Activated naive CD4-positive, alpha-beta T cell treated with anti-CD3 and anti-CD28 coated beads, Interleukin-2, amount 50 U/mL, for 24 hours (primary cell): Measurements from ENCODE around the gene MACROD2.
"Not testable (repeated sequence)": the region's sequence is repeated elsewhere in the genome, so short reads cannot be mapped to it uniquely, and the experiment has no call there.

Source experiments
- H3K27ac Mint-ChIP-seq: one replicate; pipeline ENCODE4 v1.8.0; 2021; ENCODE audit warnings: mild to moderate bottlenecking, mixed read lengths
- H3K27me3 Mint-ChIP-seq: one replicate; pipeline ENCODE4 v1.8.0; 2021; ENCODE audit warnings: mixed read lengths
- H3K36me3 Mint-ChIP-seq: one replicate; pipeline ENCODE4 v1.8.0; 2021; ENCODE audit warnings: mixed read lengths
- H3K4me1 Mint-ChIP-seq: one replicate; pipeline ENCODE4 v1.8.0; 2021; ENCODE audit warnings: mixed read lengths
- H3K4me3 Mint-ChIP-seq: one replicate; pipeline ENCODE4 v1.8.0; 2021; ENCODE audit warnings: mild to moderate bottlenecking, mixed read lengths
- H3K9me3 Mint-ChIP-seq: one replicate; pipeline ENCODE4 v1.8.0; 2021; ENCODE audit warnings: mixed read lengths

The MACROD2 gene

DNA sequence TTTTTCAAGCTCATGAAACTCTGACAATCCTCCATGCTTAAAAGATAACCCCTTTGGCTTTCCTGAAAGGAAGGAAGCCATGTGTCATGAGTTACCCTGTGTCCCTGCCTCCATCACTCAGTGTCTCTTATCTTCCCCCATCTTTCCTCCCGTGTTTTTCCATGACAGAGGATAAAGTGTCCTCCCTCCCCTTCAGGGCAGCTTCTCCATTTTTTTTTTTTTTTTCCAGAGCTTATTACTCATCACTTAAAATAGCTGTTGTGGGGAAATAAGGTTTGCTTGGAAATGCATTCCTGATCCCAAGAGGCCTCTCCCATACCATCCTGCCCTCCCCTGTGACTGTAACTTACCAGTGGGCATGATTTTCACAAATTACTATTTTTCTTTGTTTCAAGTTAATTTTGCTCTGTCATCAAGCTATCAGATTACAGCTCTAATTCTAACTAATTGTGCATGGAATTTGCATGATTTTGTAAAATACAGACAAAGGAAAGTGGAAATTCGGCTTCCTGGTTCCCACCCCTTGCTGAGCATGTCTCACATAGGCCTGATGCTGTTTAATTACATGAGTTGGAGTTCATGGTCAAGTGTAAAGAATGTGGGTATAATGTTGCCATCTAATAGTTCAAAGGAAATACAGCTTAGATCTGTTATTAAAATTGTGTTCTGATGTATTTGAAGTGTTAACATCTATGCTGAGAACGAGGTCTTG lies 956.5 kb downstream of the MACROD2 start:
- no peaks in the 10 kb centered on the region for H3K4me1 Mint-ChIP-seq
- H3K4me3 Mint-ChIP-seq, result no peak overlapping the region
- H3K36me3 Mint-ChIP-seq, result no peaks in the 10 kb centered on the region
- no peak overlapping the region for H3K27ac Mint-ChIP-seq
- H3K9me3 Mint-ChIP-seq, result no peaks in the 10 kb centered on the region
- no peaks in the 10 kb centered on the region for H3K27me3 Mint-ChIP-seq

DNA sequence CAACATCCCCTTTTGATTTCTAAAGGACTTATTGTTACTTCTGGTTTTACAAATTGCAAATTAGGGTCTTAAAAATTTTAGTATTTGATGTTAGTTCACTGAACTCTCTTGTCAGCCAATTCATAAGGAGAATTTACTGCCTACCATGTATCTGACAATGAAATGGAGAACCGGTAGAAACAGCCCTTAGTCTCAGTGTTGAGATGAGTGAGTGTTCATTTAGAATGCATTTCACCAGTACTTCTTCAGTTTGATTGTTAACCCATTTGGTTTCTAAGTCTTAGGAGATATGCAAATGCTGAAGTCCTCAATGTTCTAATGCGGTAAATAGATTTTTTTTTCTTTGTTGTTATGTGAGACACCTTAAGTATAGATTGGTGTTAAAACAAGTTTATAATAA lies 958.4 kb downstream of the MACROD2 start:
- H3K36me3 Mint-ChIP-seq, result no peaks in the 10 kb centered on the region
- no peak overlapping the region for H3K27ac Mint-ChIP-seq
- H3K4me3 Mint-ChIP-seq, result no peak overlapping the region
- no peaks in the 10 kb centered on the region for H3K9me3 Mint-ChIP-seq
- peaks cover 1% of the 10 kb centered on the region for H3K27me3 Mint-ChIP-seq
- H3K4me1 Mint-ChIP-seq, result no peaks in the 10 kb centered on the region

DNA sequence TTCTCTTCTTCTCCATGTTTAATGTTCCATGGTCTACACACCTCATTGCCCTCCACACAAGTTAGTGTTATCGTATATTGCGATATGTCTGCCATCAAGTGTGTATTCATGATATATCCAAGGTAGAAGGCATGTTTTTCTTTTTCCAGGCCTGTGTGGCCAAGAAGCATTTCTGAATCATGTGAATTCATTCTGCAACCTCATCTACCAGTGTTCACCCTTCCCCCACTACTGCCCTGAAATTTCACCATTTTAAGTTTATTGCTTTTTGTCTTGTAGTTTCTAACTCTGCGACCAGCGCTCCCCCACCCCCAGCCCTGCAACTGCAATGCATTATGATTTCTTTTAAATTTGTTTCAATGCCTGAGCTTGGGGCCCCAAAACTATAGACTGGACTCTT lies 960.1 kb downstream of the MACROD2 start:
- Mint-ChIP-seq H3K27me3 (peaks cover 1% of the 10 kb centered on the region), H3K27ac (no peak overlapping the region), H3K4me3 (no peak overlapping the region), H3K36me3 (no peaks in the 10 kb centered on the region), H3K9me3 (peaks cover 4% of the 10 kb centered on the region), H3K4me1 (no peaks in the 10 kb centered on the region)

DNA sequence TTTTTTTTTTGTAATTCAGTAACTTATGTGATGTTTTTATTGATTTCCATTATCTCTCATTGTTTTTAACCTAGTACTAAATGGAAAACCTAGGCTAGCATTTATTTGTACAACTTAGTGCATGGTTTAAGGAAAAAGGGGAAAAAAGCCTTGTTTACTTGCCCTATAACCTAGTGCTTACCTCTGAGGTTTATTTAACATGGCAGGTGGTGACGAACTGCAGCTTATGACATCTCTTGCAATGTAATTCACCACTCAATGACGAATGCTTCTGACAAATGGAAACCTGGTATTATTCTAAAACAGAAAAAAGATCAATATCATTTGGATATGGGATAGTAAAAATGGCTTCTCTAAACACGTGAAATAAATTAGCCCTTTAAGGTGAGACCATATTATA lies 960.7 kb downstream of the MACROD2 start:
- peaks cover 1% of the 10 kb centered on the region for H3K27me3 Mint-ChIP-seq
- no peaks in the 10 kb centered on the region for H3K4me1 Mint-ChIP-seq
- H3K4me3 Mint-ChIP-seq, result no peak overlapping the region
- H3K9me3 Mint-ChIP-seq, result peaks cover 4% of the 10 kb centered on the region
- H3K27ac Mint-ChIP-seq, result no peak overlapping the region
- H3K36me3 Mint-ChIP-seq, result no peaks in the 10 kb centered on the region

DNA sequence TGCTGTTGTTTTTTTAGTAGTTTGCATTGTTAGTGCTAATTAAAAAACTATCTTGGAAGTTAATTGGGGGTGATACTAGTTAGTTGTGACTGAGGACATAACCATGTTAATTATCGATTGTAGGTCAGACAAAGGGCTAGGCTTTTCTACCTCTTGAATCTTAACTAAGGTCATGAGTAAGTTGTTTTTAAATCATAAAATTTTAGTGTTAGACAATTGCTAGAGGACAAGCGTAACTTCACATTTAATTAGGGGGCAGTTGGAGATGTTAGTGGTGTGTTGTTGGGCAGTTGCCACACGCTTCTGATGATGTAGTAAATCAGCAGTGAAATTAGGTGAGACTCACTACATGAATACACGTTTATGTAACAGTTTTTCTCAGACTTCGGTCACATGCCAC lies 961.2 kb downstream of the MACROD2 start:
- H3K9me3 Mint-ChIP-seq, result peaks cover 4% of the 10 kb centered on the region
- H3K4me3 Mint-ChIP-seq, result no peak overlapping the region
- no peaks in the 10 kb centered on the region for H3K36me3 Mint-ChIP-seq
- H3K27ac Mint-ChIP-seq, result no peak overlapping the region
- peaks cover 1% of the 10 kb centered on the region for H3K27me3 Mint-ChIP-seq
- H3K4me1 Mint-ChIP-seq, result no peaks in the 10 kb centered on the region

DNA sequence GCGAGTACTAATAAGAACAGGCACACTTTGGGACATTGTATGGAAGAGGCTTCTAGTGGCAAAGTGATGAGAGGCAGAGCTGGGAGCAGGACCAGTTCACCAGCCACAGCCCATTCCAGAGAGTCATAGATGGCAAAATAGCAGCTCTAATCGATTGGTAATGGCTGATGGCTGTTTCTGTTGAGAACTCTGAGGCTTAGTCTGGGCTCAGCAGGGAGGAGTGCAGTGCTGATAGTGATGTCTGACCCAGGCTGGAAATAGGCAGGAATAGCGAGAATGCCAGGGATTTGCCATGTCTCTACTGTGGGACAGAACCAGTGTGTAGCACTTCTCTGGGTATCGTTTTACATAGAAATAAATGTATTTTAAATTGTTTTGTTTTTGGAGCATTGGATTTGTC lies 962.1 kb downstream of the MACROD2 start:
- H3K4me3 Mint-ChIP-seq, result no peak overlapping the region
- peaks cover 1% of the 10 kb centered on the region for H3K27me3 Mint-ChIP-seq
- H3K27ac Mint-ChIP-seq, result no peak overlapping the region
- no peaks in the 10 kb centered on the region for H3K4me1 Mint-ChIP-seq
- H3K9me3 Mint-ChIP-seq, result peaks cover 8% of the 10 kb centered on the region
- H3K36me3 Mint-ChIP-seq, result no peaks in the 10 kb centered on the region

DNA sequence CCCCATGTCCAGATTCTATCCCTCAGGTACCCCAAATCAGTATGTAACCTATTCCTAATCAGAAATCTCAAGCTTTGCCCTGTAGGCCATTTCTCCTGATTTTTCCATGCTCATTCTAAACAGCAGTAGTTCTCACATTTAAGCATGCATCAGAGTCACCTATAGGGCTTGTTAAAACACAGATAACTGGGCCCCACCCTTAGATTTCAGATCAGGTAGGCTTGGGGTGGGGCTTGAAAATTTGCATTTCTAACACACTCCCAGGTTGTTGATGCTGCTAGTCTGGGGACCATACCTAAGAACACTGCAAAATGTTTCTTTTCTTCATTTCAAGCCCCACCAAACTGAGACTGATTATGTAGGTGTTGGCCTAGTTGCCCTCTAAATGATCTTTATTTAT lies 963.3 kb downstream of the MACROD2 start:
- no peaks in the 10 kb centered on the region for H3K36me3 Mint-ChIP-seq
- H3K4me3 Mint-ChIP-seq, result no peak overlapping the region
- no peaks in the 10 kb centered on the region for H3K4me1 Mint-ChIP-seq
- no peak overlapping the region for H3K27ac Mint-ChIP-seq
- peaks cover 1% of the 10 kb centered on the region for H3K27me3 Mint-ChIP-seq
- peaks cover 8% of the 10 kb centered on the region for H3K9me3 Mint-ChIP-seq

DNA sequence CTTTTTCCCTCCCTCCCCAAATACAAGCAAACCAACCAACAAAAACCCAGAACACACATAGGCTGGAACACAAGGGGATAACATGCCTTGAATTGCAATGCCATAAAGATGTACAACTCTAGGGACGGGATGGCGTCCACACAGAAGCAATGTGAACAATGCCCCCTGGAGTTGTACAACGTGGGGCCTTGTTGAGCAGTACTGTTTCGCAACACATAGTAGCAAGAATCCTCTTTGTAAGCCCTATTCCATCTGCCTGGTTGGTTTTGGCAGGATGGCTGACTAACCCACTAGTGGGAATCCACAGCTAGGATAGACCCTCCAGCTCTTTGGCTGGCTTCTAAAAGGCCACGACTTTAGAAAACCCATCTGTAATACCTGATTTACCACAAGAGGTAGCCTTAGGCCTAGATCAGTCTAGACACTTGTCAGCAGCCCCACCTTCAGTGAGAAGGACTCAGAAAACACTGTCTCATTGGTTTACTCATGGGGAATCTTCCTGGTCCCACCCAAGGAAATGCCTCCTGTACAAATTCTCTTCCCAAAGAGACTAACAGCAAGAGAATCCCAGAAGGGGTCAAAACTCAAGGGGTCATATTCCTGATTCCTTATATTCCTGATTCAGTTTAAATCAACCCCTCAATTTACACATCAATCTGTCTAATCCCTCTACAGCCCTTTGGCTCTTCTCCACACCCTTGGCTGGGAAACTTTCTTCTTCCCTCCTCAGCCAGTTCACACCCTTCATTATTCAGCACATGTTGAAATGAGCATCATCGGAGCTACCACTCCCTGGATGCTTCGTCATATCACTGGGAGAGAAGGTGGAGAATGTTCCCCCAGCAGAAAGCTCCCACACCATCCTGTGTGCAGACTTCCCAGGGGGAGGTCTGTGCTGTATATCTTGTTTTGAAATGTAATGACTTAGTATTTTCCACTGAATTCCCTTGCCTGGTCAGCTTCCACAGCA lies 964.5 kb downstream of the MACROD2 start:
- H3K9me3 Mint-ChIP-seq, result peaks cover 8% of the 10 kb centered on the region
- H3K27me3 Mint-ChIP-seq, result peaks cover 1% of the 10 kb centered on the region
- H3K27ac Mint-ChIP-seq, result no peak overlapping the region
- no peaks in the 10 kb centered on the region for H3K36me3 Mint-ChIP-seq
- H3K4me3 Mint-ChIP-seq, result no peak overlapping the region
- no peaks in the 10 kb centered on the region for H3K4me1 Mint-ChIP-seq

DNA sequence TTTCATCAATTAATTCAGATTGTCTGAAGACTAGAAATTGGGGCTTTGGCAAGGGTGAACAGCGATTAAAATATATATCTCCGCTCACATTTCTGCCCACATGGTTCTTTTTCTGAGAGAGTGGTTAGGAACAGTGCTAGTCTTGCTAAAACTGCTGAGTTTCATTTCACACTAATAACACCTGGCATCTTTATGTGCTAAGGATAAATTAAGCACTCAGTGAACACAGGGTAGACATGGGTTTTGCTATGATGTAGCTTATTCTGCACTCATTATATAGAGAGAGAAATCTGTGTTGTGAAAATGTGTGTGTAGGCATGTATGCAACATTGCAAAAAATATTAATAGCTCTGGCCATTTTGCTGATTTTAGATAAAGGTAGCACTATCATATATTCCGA lies 965.5 kb downstream of the MACROD2 start:
- H3K27me3 Mint-ChIP-seq, result peaks cover 1% of the 10 kb centered on the region
- H3K4me3 Mint-ChIP-seq, result no peak overlapping the region
- H3K9me3 Mint-ChIP-seq, result peaks cover 8% of the 10 kb centered on the region
- H3K27ac Mint-ChIP-seq, result no peak overlapping the region
- no peaks in the 10 kb centered on the region for H3K4me1 Mint-ChIP-seq
- H3K36me3 Mint-ChIP-seq, result no peaks in the 10 kb centered on the region

DNA sequence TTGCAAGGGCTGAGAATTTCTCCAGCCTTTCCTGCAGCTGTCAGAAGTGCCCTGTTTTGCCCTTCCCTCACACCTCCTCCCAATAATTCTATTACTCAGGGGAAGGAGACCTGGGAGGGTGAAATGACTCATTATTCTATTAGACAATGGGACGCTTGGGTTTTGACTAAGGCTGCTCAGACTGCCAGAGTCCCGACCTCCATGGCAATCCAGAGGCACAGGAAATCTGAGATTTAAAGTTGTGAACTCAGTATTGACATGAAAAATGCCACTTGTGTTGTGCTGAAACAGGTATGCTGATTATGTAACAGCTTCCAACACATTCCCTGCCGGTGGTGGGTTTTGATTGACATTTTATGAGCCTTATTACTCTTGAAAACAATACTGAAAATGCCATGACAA lies 967.9 kb downstream of the MACROD2 start:
- H3K4me3 Mint-ChIP-seq, result no peak overlapping the region
- H3K36me3 Mint-ChIP-seq, result no peaks in the 10 kb centered on the region
- no peaks in the 10 kb centered on the region for H3K4me1 Mint-ChIP-seq
- peaks cover 8% of the 10 kb centered on the region for H3K9me3 Mint-ChIP-seq
- H3K27ac Mint-ChIP-seq, result no peak overlapping the region
- H3K27me3 Mint-ChIP-seq, result no peaks in the 10 kb centered on the region

DNA sequence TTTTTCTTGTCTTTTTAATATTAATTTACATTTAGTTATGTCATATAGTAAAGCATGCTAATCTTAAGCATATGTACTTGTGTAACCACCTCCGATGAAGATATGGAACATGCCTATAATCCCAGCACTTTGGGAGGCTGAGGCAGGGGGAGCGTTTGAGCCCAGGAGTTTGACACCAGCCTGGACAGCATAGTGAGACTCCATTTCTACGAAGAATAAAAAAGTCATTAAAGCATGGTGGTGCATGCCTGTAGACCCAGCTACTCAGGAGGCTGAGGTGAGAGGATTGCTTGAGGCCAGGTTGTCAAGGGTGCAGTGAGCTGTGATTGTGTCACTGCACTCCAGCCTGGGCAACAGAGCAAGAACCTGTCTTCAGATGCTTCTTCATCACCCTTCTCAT lies 970.9 kb downstream of the MACROD2 start:
- no peaks in the 10 kb centered on the region for H3K27me3 Mint-ChIP-seq
- H3K9me3 Mint-ChIP-seq, result peaks cover 11% of the 10 kb centered on the region
- no peak overlapping the region for H3K27ac Mint-ChIP-seq
- no peaks in the 10 kb centered on the region for H3K36me3 Mint-ChIP-seq
- no peaks in the 10 kb centered on the region for H3K4me1 Mint-ChIP-seq
- H3K4me3 Mint-ChIP-seq, result no peak overlapping the region

DNA sequence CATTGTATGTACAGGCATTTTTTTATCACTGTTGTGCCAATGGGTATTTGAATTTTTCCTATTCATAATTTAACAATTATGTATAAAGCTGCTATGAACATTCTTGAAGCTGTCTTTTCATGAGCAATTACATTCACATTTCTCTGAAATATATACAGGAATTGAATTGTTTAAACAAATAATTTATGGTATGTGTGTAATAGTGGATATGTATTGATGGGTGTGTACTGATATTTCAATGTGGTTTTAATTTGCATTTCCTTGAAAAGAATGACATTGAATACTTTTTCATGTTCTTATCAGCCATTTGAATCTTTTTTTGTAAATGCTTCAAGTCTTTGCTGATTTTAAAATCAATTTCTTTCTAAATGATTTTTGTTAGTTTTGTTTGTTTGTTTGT lies 971.5 kb downstream of the MACROD2 start:
- no peaks in the 10 kb centered on the region for H3K4me1 Mint-ChIP-seq
- H3K27ac Mint-ChIP-seq, result no peak overlapping the region
- peaks cover 15% of the 10 kb centered on the region for H3K9me3 Mint-ChIP-seq
- no peaks in the 10 kb centered on the region for H3K36me3 Mint-ChIP-seq
- no peak overlapping the region for H3K4me3 Mint-ChIP-seq
- H3K27me3 Mint-ChIP-seq, result no peaks in the 10 kb centered on the region

DNA sequence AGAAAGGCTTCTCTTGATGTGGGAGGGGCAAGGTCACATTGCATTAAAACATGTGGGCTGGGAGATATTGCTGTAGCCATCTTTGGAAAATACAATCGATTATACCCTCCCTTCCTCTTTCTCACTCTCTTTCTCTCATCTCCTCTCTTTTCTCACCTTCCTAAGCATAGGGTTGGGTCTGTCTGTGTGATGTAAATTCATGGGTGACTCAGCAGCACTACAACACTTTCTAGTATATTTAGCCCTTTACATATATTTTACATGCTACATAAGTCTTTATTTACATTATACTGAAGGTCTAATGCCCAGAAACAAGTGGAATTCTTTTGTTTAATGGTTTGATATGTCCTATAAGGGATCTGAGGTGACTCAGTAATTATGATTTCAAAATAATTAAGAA lies 976.9 kb downstream of the MACROD2 start:
- no peak overlapping the region for H3K4me3 Mint-ChIP-seq
- H3K36me3 Mint-ChIP-seq, result no peaks in the 10 kb centered on the region
- H3K27ac Mint-ChIP-seq, result no peak overlapping the region
- H3K4me1 Mint-ChIP-seq, result no peaks in the 10 kb centered on the region
- H3K9me3 Mint-ChIP-seq, result peaks cover 11% of the 10 kb centered on the region
- H3K27me3 Mint-ChIP-seq, result no peaks in the 10 kb centered on the region

DNA sequence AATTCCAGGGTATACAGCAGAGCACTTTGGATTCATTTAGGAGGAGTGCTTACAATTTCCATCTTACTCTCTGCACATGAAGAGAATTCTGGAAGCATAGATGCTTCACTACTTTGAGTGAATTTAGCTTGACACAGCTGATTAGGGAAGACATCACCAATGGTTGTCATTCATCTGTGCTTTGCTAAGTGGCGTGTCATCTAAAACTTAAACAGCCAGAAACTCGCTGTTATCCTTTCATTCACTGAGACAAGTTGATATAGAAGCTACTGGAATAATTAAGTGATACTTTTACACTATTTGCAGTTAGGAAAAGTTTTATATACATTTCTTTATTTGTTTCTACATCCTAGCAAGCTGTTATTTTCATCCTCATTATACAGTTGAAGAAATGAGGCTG lies 977.4 kb downstream of the MACROD2 start:
- no peaks in the 10 kb centered on the region for H3K4me1 Mint-ChIP-seq
- no peaks in the 10 kb centered on the region for H3K27me3 Mint-ChIP-seq
- no peak overlapping the region for H3K27ac Mint-ChIP-seq
- H3K9me3 Mint-ChIP-seq, result peaks cover 11% of the 10 kb centered on the region
- no peaks in the 10 kb centered on the region for H3K36me3 Mint-ChIP-seq
- no peak overlapping the region for H3K4me3 Mint-ChIP-seq

DNA sequence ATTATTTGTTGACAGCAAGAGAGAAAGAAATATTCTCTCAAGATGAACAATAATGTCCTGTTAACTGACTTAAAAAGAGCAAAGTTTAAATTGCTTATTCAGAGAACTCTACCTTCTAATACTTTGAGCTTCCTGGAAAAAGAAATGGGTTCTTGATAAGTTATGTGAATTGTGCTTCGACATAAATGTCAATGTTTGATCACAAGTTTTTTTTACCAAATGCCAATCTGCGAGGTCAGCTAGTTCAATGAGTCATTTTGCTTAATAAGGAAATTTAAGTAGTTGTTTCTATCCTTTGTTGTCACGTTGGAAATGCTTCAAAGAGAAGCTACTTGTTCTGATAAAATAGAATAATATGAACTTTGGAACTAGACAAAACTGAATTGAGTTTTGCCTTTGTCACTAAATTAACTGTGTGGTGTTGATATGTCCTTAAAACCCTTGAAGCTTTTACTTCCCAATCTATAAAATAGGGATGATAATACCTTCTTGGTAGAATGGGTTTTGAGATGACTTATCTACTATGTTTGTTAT lies 984.2 kb downstream of the MACROD2 start:
- no peak overlapping the region for H3K4me3 Mint-ChIP-seq
- peaks cover 10% of the 10 kb centered on the region for H3K9me3 Mint-ChIP-seq
- no peaks in the 10 kb centered on the region for H3K36me3 Mint-ChIP-seq
- no peak overlapping the region for H3K27ac Mint-ChIP-seq
- H3K4me1 Mint-ChIP-seq, result no peaks in the 10 kb centered on the region
- no peaks in the 10 kb centered on the region for H3K27me3 Mint-ChIP-seq

DNA sequence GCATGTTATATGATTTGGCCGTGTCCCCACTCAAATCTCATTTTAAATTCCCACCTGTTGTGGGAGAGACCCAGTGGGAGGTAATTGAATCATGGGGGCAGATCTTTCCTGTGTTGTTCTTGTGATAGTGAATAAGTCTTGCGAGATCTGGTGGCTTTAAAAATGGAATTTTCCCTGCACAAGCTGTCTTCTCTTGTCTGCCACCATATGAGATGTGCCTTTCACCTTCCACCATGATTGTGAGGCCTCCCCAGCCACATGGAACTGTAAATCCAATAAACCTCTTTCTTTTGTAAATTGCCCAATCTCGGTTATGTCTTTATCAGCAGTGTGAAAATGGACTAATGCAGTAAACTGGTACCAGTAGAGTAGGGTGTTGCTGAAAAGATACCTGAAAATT lies 986.2 kb downstream of the MACROD2 start:
- H3K4me1 Mint-ChIP-seq, H3K27ac Mint-ChIP-seq, H3K27me3 Mint-ChIP-seq, H3K4me3 Mint-ChIP-seq, H3K36me3 Mint-ChIP-seq: not testable (repeated sequence)
- peaks cover 10% of the 10 kb centered on the region for H3K9me3 Mint-ChIP-seq
